ENCODE measurements around the gene CFAP251. TPM values are rescaled to one million over a fixed set of nuclear protein-coding genes. Genes with fewer than 3 reads are reported as not detected.
A peak's percentile ranks its signal among the peaks of the same experiment; 100 is the strongest.
"Not testable (repeated sequence)": the region's sequence is repeated elsewhere in the genome, so short reads cannot be mapped to it uniquely, and the experiment has no call there.

The CFAP251 gene
- total RNA-seq, 4 donors from 2014 or later = 0.41 to 1.7 TPM; not detected in 2

- in situ Hi-C loops (cut with MboI; ENCODE audit: low pct_ligation_motif_present in 1 of 4, low pct_unique_long_range_greater_than_20kb in 1 of 4, low sequenced_read_pairs in 3 of 4) = no loop called here
- DNase-seq = no peak
- TF ChIP-seq CTCF (IDR thresholded peaks at IDR 0.05) = no peak
- TF ChIP-seq POLR2AphosphoS5 (IDR thresholded peaks at IDR 0.05) = no peak
- TF ChIP-seq EP300 (IDR thresholded peaks at IDR 0.05; ENCODE audit: low read depth) = no peak
- TF ChIP-seq POLR2A (IDR thresholded peaks at IDR 0.05) = no peak
- intact Hi-C loops (cut with DNase I; ENCODE audit: low total_unique reads) = no loop called here
- no peak overlapping the region for H3K4me3 ChIP-seq
- H3K36me3 ChIP-seq = no peaks in the 10 kb centered on the region
- H3K27ac ChIP-seq = no peak overlapping the region
- no peaks in the 10 kb centered on the region for H3K27me3 ChIP-seq
- whole genome bisulfite sequencing, 2 donors (ENCODE audit: low coverage in 1 of 2) = 90% methylated on average over 2 to 11 of the region's 11 CpGs
- H3K4me1 ChIP-seq = peaks cover 0 to 3% (median 0%) of the 10 kb centered on the region in 4 donors
- H3K9me3 ChIP-seq = no peaks in the 10 kb centered on the region
These were observed 114.2 kb downstream of the CFAP251 start for GRCh38 chr12:122032580-122032979.

GRCh38 chr12:122035292-122035691 lies 116.9 kb downstream of the CFAP251 start:
- 88% methylated on average over 8 of the region's 8 CpGs; no CpG with 5 or more reads in 1 of the 2 donors for WGBS, 2 donors (ENCODE audit: low coverage in 1 of 2)
- no peak for DNase-seq
- intact Hi-C loops (cut with DNase I; ENCODE audit: low total_unique reads) = no loop called here
- TF ChIP-seq POLR2A (IDR thresholded peaks at IDR 0.05) (no peak), POLR2AphosphoS5 (IDR thresholded peaks at IDR 0.05) (no peak), EP300 (IDR thresholded peaks at IDR 0.05; ENCODE audit: low read depth) (no peak), CTCF (IDR thresholded peaks at IDR 0.05) (no peak)
- in situ Hi-C loops (cut with MboI; ENCODE audit: low pct_ligation_motif_present in 1 of 4, low pct_unique_long_range_greater_than_20kb in 1 of 4, low sequenced_read_pairs in 3 of 4) = no loop called here
- Histone ChIP-seq H3K4me1 (peaks cover 0 to 12% (median 0%) of the 10 kb centered on the region in 4 donors), H3K9me3 (no peaks in the 10 kb centered on the region), H3K27ac (no peak overlapping the region), H3K27me3 (no peaks in the 10 kb centered on the region), H3K4me3 (no peak overlapping the region), H3K36me3 (no peaks in the 10 kb centered on the region)

GRCh38 chr12:122036153-122036552 lies 117.8 kb downstream of the CFAP251 start:
- WGBS, 2 donors (ENCODE audit: low coverage in 1 of 2) = 95% methylated on average over 6 of the region's 6 CpGs; no CpG with 5 or more reads in 1 of the 2 donors
- in situ Hi-C loops (cut with MboI; ENCODE audit: low pct_ligation_motif_present in 1 of 4, low pct_unique_long_range_greater_than_20kb in 1 of 4, low sequenced_read_pairs in 3 of 4) (no loop called here), intact Hi-C loops (cut with DNase I; ENCODE audit: low total_unique reads) (no loop called here)
- H3K9me3 ChIP-seq = no peaks in the 10 kb centered on the region
- H3K4me3 ChIP-seq = no peak overlapping the region
- H3K27ac ChIP-seq = no peak overlapping the region
- H3K36me3 ChIP-seq = no peaks in the 10 kb centered on the region
- H3K27me3 ChIP-seq = no peaks in the 10 kb centered on the region
- no peak for DNase-seq
- no peak for TF ChIP-seq EP300 (IDR thresholded peaks at IDR 0.05; ENCODE audit: low read depth)
- TF ChIP-seq CTCF (IDR thresholded peaks at IDR 0.05) = no peak
- no peak for TF ChIP-seq POLR2A (IDR thresholded peaks at IDR 0.05)
- TF ChIP-seq POLR2AphosphoS5 (IDR thresholded peaks at IDR 0.05) = no peak
- H3K4me1 ChIP-seq = peaks cover 0 to 18% (median 0%) of the 10 kb centered on the region in 4 donors

- H3K27ac ChIP-seq = peak overlapping the region; percentile 30 to 71 (median 60)
- peaks cover 0 to 20% (median 0%) of the 10 kb centered on the region in 4 donors for H3K4me1 ChIP-seq
- peak; percentile 79 for DNase-seq
- no peaks in the 10 kb centered on the region for H3K27me3 ChIP-seq
- H3K9me3 ChIP-seq = no peaks in the 10 kb centered on the region
- in situ Hi-C loops (cut with MboI; ENCODE audit: low pct_ligation_motif_present in 1 of 4, low pct_unique_long_range_greater_than_20kb in 1 of 4, low sequenced_read_pairs in 3 of 4) = no loop called here
- H3K4me3 ChIP-seq = no peak overlapping the region
- TF ChIP-seq CTCF (IDR thresholded peaks at IDR 0.05) = no peak
- TF ChIP-seq POLR2AphosphoS5 (IDR thresholded peaks at IDR 0.05) = no peak
- no peak for TF ChIP-seq EP300 (IDR thresholded peaks at IDR 0.05; ENCODE audit: low read depth)
- no peak for TF ChIP-seq POLR2A (IDR thresholded peaks at IDR 0.05)
- 55 to 69% methylated on average over 9 to 21 of the region's 21 CpGs for WGBS, 2 donors (ENCODE audit: low coverage in 1 of 2)
- H3K36me3 ChIP-seq = no peaks in the 10 kb centered on the region
- intact Hi-C loops (cut with DNase I; ENCODE audit: low total_unique reads) = no loop called here
These were observed 122.4 kb downstream of the CFAP251 start for GRCh38 chr12:122040579-122041386.

- H3K36me3 ChIP-seq; H3K4me3 ChIP-seq; intact Hi-C loops (cut with DNase I; ENCODE audit: low total_unique reads); DNase-seq; H3K27me3 ChIP-seq; H3K9me3 ChIP-seq; in situ Hi-C loops (cut with MboI; ENCODE audit: low pct_ligation_motif_present in 1 of 4, low pct_unique_long_range_greater_than_20kb in 1 of 4, low sequenced_read_pairs in 3 of 4): not testable (repeated sequence)
- peak overlapping the region in 3 of 4 donors; percentile 55 to 71 (median 64) for H3K27ac ChIP-seq
- 96 to 100% methylated on average over 1 to 3 of the region's 3 CpGs for WGBS, 2 donors (ENCODE audit: low coverage in 1 of 2)
- H3K4me1 ChIP-seq = peaks cover 0 to 20% (median 0%) of the 10 kb centered on the region in 4 donors
These were observed 123.1 kb downstream of the CFAP251 start for GRCh38 chr12:122041458-122041857.

All from transverse colon (tissue), 4 donors.